Medulla oblongata (tissue), 1 donor: ENCODE data around the gene ZEB1.
"Not testable (repeated sequence)": the region's sequence is repeated elsewhere in the genome, so short reads cannot be mapped to it uniquely, and the experiment has no call there.

Experiments
- DNase-seq: peaks from one replicate; pipeline ENCODE4 v3.0.0-alpha.2; 2015; ENCODE audit errors: extremely low spot score

The ZEB1 gene

GRCh38 chr10:31318382-31318853 lies 598 bp upstream of the ZEB1 start:
- peak; percentile 67 for DNase-seq

- no peak for DNase-seq
Measured at GRCh38 chr10:31319602-31320549, 860 bp downstream of the ZEB1 start.

GRCh38 chr10:31320550-31321211 lies 1.7 kb downstream of the ZEB1 start:
- peak; percentile 32 for DNase-seq

GRCh38 chr10:31321396-31321941 lies 2.5 kb downstream of the ZEB1 start:
- DNase-seq, result peak; percentile 27

GRCh38 chr10:31322647-31323046 lies 3.6 kb downstream of the ZEB1 start:
- no peak for DNase-seq

DNA sequence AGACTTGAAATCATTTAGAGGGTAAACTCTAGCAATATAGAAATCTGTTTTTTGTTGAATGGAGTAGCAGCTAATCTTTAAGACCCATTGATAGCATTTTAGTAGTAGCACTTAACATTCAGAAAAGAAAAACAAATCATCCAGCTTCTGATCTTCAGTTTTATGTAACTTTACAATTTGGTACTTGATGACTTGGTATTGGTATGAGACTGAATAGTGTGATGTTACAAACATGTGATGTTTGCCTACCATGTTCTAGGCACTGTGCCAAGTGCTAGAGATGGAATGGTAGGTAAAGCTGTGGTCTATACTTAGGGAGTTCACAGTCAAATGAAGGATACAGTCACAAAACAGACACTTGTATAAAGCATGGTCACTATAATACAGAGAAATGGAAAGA lies 21.3 kb downstream of the ZEB1 start:
- DNase-seq, result no peak

DNA sequence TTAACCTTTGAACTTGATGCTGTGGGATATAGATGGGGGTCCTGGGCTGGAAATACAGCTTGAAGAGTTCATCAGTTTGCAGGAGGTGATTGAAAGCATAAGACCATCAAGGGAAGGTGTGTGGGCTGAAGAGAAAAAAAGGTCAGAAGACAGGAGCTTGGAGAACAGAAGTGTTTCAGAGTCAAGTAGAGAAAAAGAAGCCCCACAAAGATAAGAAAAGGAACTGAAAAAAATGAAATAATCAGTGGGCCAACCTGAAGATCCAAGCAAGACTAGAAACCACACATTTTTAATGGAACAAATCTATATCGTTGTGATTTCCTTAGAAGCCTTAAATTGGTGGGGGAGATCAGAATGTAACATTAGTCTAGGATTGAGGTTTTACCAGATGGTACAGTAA lies 22.5 kb downstream of the ZEB1 start:
- no peak for DNase-seq

DNA sequence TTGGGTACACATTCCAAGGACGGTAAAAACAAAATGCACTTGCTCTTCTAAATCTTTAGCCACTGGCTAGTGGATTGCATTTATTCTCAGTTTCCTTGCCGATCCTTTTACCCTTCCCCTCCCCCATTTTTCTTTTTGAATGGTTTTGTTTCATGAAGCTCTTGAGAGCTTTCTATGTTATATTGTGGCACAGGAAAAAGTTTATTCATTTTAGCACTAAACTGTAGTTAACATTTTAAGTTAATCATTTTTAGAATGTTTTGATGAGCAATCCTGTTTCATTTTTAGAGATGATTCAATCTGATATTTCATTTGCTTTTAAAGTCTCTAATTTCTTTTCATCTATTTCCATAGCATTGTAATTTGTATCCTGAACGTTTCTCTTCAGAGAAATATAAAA lies 24.0 kb downstream of the ZEB1 start:
- DNase-seq, result no peak

DNA sequence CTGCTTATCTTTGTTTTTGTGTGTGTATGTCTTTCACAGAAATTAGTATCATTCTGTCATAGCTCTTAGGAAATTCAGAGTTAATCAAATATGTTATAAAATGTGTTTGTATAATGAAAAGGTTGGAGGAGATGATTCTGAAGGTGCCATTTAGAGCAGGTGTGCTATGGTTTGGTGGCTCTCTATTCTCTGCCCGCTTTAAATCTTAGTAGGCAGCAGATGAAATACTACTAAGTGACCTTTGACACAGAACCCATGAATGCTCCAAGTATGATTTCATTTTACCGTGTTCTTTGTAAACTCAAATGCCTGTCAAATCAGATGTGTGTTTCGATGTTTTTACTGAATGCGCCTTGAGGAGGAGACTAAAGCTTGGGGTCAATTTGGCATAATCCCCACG lies 24.5 kb downstream of the ZEB1 start:
- no peak for DNase-seq

DNA sequence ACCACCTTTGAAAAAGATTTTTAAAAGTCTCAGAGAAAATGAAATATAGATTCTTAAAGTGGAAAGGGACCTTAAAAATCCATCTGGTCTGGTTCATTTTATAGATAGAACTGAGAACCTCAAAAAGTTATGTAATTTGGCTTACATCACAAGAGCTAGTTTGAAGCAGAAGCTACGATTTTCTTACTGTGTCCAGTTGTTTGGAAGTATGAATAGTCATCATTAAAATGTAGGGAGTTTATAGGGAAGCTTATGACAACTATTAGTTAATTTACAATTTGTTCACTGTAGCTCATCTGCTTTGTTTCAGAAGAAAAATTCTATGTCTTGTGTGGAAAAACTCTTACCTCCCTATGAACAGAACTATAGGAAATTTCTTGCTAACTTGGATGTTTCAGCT lies 26.9 kb downstream of the ZEB1 start:
- no peak for DNase-seq

- DNase-seq, result no peak
Measured at GRCh38 chr10:31346953-31347352, 27.9 kb downstream of the ZEB1 start.

GRCh38 chr10:31347705-31348104 lies 28.7 kb downstream of the ZEB1 start:
- DNase-seq, result no peak

- peak; percentile 55 for DNase-seq
Measured at GRCh38 chr10:31350891-31351290, 31.9 kb downstream of the ZEB1 start.

GRCh38 chr10:31352436-31353226 lies 33.6 kb downstream of the ZEB1 start:
- no peak for DNase-seq

- DNase-seq, result no peak
Measured at GRCh38 chr10:31353574-31353973, 34.6 kb downstream of the ZEB1 start.

- DNase-seq, result no peak
Measured at GRCh38 chr10:31358688-31359330, 39.8 kb downstream of the ZEB1 start.

- no peak for DNase-seq
Measured at GRCh38 chr10:31359979-31360378, 41.0 kb downstream of the ZEB1 start.

DNA sequence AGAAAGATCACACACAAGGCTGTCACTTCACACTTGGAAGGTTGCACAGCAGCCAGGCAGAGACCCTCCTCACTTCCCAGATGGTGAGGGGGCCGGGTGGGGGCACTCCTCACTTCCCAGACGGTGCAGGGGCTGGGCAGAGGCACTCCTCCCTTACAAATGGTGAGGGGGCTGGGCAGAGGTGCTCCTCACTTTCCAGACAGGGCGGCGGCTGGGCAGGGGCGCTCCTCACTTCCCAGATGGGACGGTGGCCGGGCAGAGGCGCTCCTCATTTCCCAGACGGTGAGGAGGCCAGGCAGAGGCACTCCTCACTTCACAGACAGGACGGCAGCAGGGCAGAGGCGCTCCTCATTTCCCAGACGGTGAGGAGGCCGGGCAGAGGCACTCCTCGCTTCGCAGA lies 42.5 kb downstream of the ZEB1 start:
- DNase-seq, result not testable (repeated sequence)

GRCh38 chr10:31362023-31362641 lies 43.1 kb downstream of the ZEB1 start:
- no peak for DNase-seq

DNA sequence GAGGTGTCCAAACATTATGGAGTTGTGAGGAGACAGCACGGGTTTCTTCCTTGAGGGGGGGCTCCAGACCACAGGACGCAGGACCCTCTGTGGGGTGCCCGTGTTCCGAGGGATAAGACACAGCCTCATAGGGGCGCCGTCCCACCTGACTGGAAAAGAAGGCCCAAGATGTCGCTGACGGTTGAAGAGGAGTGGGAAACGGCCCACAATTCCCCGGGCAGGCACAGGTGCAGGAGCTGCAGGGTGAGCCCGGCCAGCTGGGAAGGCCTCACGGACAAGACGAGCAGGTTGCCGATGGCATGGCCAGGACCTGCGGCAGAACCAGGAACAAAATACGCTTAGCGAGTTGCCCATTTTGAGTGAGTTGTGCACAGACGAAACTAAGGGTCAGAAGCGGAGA lies 44.7 kb downstream of the ZEB1 start:
- DNase-seq, result not testable (repeated sequence)

- DNase-seq, result not testable (repeated sequence)
Measured at GRCh38 chr10:31364238-31364637, 45.2 kb downstream of the ZEB1 start.
